Measurements from ENCODE around the gene BAIAP2. TPM values are rescaled to one million over a fixed set of nuclear protein-coding genes. Genes with fewer than 3 reads are reported as not detected.
A peak's percentile ranks its signal among the peaks of the same experiment; 100 is the strongest.

BAIAP2 gene
- 1 to 10 TPM; 1.1 to 5.1 (median 4.7) TPM for polyA plus RNA-seq

- peaks cover 9 to 22% (median 14%) of the 10 kb centered on the region in 3 donors for H3K27me3 Mint-ChIP-seq (ENCODE audit: low read depth in 3 of 3)
- peak within 1 kb of the TSS in 5 of 6 donors; percentile 63 to 89 (median 84) for H3K27ac Mint-ChIP-seq
- peak; percentile 90 to 95 (median 93) for DNase-seq
- H3K36me3 Mint-ChIP-seq: no peaks in the 10 kb centered on the region
- H3K4me3 Mint-ChIP-seq: peak within 1 kb of the TSS; percentile 90 to 97 (median 91)
- H3K4me1 Mint-ChIP-seq: peaks cover 17 to 21% of the 10 kb centered on the region in 2 donors
- H3K9me3 Mint-ChIP-seq: no peaks in the 10 kb centered on the region
Observed at GRCh38 chr17:81034779-81035520, at the start of gene BAIAP2. Gene BAIAP2, plus strand, starts transcription at chr17:81035151. Its CDS starts 104 bp downstream, at chr17:81035255.

- Mint-ChIP-seq H3K4me1 (peaks cover 13 to 16% of the 10 kb centered on the region in 2 donors), H3K27ac (no peak overlapping the region), H3K9me3 (no peaks in the 10 kb centered on the region), H3K4me3 (no peak overlapping the region), H3K27me3 (ENCODE audit: low read depth in 3 of 3) (peaks cover 5 to 18% (median 11%) of the 10 kb centered on the region in 3 donors), H3K36me3 (no peaks in the 10 kb centered on the region)
- no peak for DNase-seq
Observed at GRCh38 chr17:80986046-80986445, 48.9 kb upstream of the BAIAP2 start.

GRCh38 chr17:80986816-80987475 is 48.0 kb upstream of the BAIAP2 start:
- Mint-ChIP-seq H3K27me3 (ENCODE audit: low read depth in 3 of 3) (peaks cover 9 to 23% (median 16%) of the 10 kb centered on the region in 3 donors), H3K27ac (no peak overlapping the region), H3K4me1 (peaks cover 14 to 16% of the 10 kb centered on the region in 2 donors), H3K36me3 (no peaks in the 10 kb centered on the region), H3K4me3 (no peak overlapping the region), H3K9me3 (no peaks in the 10 kb centered on the region)
- DNase-seq: no peak

- DNase-seq: no peak
- Mint-ChIP-seq H3K4me1 (peaks cover 20% of the 10 kb centered on the region in 2 donors), H3K27me3 (ENCODE audit: low read depth in 3 of 3) (peaks cover 9 to 28% (median 18%) of the 10 kb centered on the region in 3 donors), H3K4me3 (no peak overlapping the region), H3K9me3 (no peaks in the 10 kb centered on the region), H3K27ac (no peak overlapping the region), H3K36me3 (no peaks in the 10 kb centered on the region)
Observed at GRCh38 chr17:80987941-80988461, 47.0 kb upstream of the BAIAP2 start.

- no peak overlapping the region for H3K27ac Mint-ChIP-seq
- peak overlapping the region in 1 of 5 donors; percentile 82 for H3K4me3 Mint-ChIP-seq
- DNase-seq: no peak
- no peaks in the 10 kb centered on the region for H3K9me3 Mint-ChIP-seq
- H3K36me3 Mint-ChIP-seq: no peaks in the 10 kb centered on the region
- peaks cover 26 to 29% of the 10 kb centered on the region in 2 donors for H3K4me1 Mint-ChIP-seq
- H3K27me3 Mint-ChIP-seq (ENCODE audit: low read depth in 3 of 3): peaks cover 9 to 27% (median 20%) of the 10 kb centered on the region in 3 donors
Observed at GRCh38 chr17:80989586-80989913, 45.4 kb upstream of the BAIAP2 start.

- peak overlapping the region; percentile 72 to 87 (median 83) for H3K4me3 Mint-ChIP-seq
Observed at GRCh38 chr17:80990921-80991644, 43.9 kb upstream of the BAIAP2 start.

GRCh38 chr17:80991645-80992076 is 43.3 kb upstream of the BAIAP2 start, which contains the start of gene CHMP6:
Gene CHMP6, plus strand, starts transcription at chr17:80991841. Its CDS starts 78 bp downstream, at chr17:80991919.
- Mint-ChIP-seq H3K4me1 (peaks cover 26 to 31% of the 10 kb centered on the region in 2 donors), H3K27ac (peak within 1 kb of the TSS in 5 of 6 donors; percentile 31 to 87 (median 81)), H3K36me3 (peaks cover 0 to 6% (median 0%) of the 10 kb centered on the region in 3 donors), H3K27me3 (ENCODE audit: low read depth in 3 of 3) (peaks cover 9 to 27% (median 20%) of the 10 kb centered on the region in 3 donors), H3K9me3 (no peaks in the 10 kb centered on the region), H3K4me3 (peak within 1 kb of the TSS; percentile 83 to 87 (median 84))
- peak; percentile 76 to 80 (median 80) for DNase-seq

More at GRCh38 chr17:80990921-80991644, 43.9 kb upstream of the BAIAP2 start:
- H3K27me3 Mint-ChIP-seq (ENCODE audit: low read depth in 3 of 3): peaks cover 9 to 27% (median 20%) of the 10 kb centered on the region in 3 donors
- peaks cover 0 to 6% (median 0%) of the 10 kb centered on the region in 3 donors for H3K36me3 Mint-ChIP-seq
- H3K27ac Mint-ChIP-seq: peak overlapping the region in 5 of 6 donors; percentile 31 to 87 (median 56)
- no peak for DNase-seq
- H3K4me1 Mint-ChIP-seq: peaks cover 26 to 31% of the 10 kb centered on the region in 2 donors
- H3K9me3 Mint-ChIP-seq: no peaks in the 10 kb centered on the region

GRCh38 chr17:80992077-80992947 is 42.6 kb upstream of the BAIAP2 start:
- H3K4me1 Mint-ChIP-seq: peaks cover 26 to 33% of the 10 kb centered on the region in 2 donors
- H3K27ac Mint-ChIP-seq: peak overlapping the region in 4 of 6 donors; percentile 34 to 84 (median 78)
- H3K27me3 Mint-ChIP-seq (ENCODE audit: low read depth in 3 of 3): peaks cover 9 to 27% (median 20%) of the 10 kb centered on the region in 3 donors
- no peak for DNase-seq
- peak overlapping the region; percentile 75 to 85 (median 81) for H3K4me3 Mint-ChIP-seq
- H3K9me3 Mint-ChIP-seq: no peaks in the 10 kb centered on the region
- peaks cover 0 to 6% (median 0%) of the 10 kb centered on the region in 3 donors for H3K36me3 Mint-ChIP-seq

GRCh38 chr17:80992948-80993624 is 41.9 kb upstream of the BAIAP2 start:
- Mint-ChIP-seq H3K36me3 (peaks cover 0 to 6% (median 0%) of the 10 kb centered on the region in 3 donors), H3K27me3 (ENCODE audit: low read depth in 3 of 3) (peaks cover 9 to 27% (median 20%) of the 10 kb centered on the region in 3 donors), H3K4me1 (peaks cover 26 to 33% of the 10 kb centered on the region in 2 donors), H3K27ac (peak overlapping the region in 5 of 6 donors; percentile 34 to 84 (median 78)), H3K9me3 (no peaks in the 10 kb centered on the region), H3K4me3 (peak overlapping the region; percentile 75 to 85 (median 81))
- DNase-seq: no peak

- no peak for DNase-seq
Observed at GRCh38 chr17:80995131-80995530, 39.8 kb upstream of the BAIAP2 start.

GRCh38 chr17:80996422-80997305 is 38.3 kb upstream of the BAIAP2 start:
- Mint-ChIP-seq H3K27ac (peak overlapping the region in 3 of 6 donors; percentile 19 to 76 (median 30)), H3K9me3 (no peaks in the 10 kb centered on the region), H3K4me1 (peaks cover 17 to 30% of the 10 kb centered on the region in 2 donors), H3K27me3 (ENCODE audit: low read depth in 3 of 3) (peaks cover 2 to 9% (median 6%) of the 10 kb centered on the region in 3 donors), H3K36me3 (peaks cover 0 to 10% (median 0%) of the 10 kb centered on the region in 3 donors), H3K4me3 (peak overlapping the region in 1 of 5 donors; percentile 16)
- no peak for DNase-seq

More at GRCh38 chr17:80995131-80995530, 39.8 kb upstream of the BAIAP2 start:
- peaks cover 24 to 34% of the 10 kb centered on the region in 2 donors for H3K4me1 Mint-ChIP-seq
- H3K27me3 Mint-ChIP-seq (ENCODE audit: low read depth in 3 of 3): peaks cover 9 to 21% (median 14%) of the 10 kb centered on the region in 3 donors
- no peak overlapping the region for H3K27ac Mint-ChIP-seq
- no peak overlapping the region for H3K4me3 Mint-ChIP-seq
- H3K9me3 Mint-ChIP-seq: no peaks in the 10 kb centered on the region
- peaks cover 0 to 10% (median 0%) of the 10 kb centered on the region in 3 donors for H3K36me3 Mint-ChIP-seq

Measured in immature natural killer cell (primary cell).